RKO (cell line): ENCODE results near the gene RYR2.

Experiments used
- DNase-seq: peaks from one replicate; pipeline ENCODE4 v3.0.0-alpha.2; 2016; ENCODE audit warnings: low spot score

Gene RYR2

DNA sequence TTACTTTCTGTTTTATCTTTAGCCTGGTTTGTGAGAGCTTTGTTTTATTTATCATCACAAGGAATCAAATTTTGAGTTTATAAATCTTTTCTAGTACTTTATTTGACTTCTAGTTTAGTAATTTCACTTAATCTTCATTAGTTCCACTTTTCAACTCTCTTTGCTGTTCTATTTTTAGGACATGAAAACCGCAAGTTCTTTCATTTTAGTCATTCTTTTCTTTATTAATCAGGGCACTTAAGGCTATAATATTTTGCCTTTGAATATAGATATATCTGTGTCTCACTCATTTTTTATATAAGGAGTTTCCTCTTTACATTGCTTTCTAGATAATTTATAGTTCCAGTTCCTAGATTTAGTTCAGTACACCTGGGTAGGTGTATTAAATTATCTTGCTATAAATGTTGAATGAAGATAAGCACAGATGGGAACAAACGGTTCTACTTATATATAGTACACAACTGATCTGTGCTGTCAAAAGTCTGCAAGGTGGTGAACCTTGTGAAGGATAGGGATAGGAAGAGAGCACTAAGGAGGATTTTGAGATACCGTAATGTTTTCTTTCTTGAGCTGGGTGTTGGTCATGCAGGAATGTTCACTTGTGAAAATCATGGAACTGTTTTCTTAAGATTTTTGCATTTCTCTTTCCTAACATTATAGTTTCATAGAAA lies 402.3 kb downstream of the RYR2 start:
- DNase-seq = no peak

DNA sequence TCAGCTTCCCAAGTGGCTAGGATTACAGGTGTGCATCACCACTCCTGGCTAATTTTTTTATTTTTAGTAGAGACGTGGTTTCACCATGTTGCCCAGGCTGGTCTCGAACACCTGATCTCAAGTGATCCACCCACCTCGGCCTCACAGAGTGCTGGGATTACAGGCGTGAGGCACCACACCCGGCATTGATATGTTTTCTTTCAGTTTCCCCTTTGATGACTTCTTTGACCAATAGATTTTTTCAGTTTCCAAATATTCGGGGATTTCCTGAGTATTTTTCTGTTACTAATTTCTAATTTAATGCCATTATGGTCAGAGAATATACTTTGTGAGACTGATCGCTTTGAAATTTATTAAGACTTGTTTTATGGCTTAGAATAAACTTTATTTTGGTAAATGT lies 406.1 kb downstream of the RYR2 start:
- no peak for DNase-seq

GRCh38 chr1:237457573-237457972 lies 415.6 kb downstream of the RYR2 start:
- no peak for DNase-seq

DNA sequence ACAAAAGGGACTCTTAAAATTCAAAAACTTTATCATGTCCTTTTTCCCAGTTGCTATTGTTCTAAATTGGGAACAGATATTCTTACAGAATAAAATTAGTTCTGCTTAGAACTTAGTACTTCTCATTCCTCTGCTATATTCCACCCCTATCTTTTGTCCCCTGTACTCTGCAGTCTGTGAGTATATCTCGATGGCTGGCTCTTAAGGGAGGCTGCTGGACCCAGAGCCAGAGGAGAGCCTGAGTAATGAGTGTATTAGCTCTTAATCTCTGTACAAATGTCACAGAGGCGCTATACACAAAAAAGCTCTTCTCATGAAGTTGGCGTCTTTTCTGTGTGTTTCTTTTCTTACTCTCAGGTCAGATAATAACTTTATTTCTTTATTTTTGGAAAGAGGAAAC lies 425.3 kb downstream of the RYR2 start:
- no peak for DNase-seq

DNA sequence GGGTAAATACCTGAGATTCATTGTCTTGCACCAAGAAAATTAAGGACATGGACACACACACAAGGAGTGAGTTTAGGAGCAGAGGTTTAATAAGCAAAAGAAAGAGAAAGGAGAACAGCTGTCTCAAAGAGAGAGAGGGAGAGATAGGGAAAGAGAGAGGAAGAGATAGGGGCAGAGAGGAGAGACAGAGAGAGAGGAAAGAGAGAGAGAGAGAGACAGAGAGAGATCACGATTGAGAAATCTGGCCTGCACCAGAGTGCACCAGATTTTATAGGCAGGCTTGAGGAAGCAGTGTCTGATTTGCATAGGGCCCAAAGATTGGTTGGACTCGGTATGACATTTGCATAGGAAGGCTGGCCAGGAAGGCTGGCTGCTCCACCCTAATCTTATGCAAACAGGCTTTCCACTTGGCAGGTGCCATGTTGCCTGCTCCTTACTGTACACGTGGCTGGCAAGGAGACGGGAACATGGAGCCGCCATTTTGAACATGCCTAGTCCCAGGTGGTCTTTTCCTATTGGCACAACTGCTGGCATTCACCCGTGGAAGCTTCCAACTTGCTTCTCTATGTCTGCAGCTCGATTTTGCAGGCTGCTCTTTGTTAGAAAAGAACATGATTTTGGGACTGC lies 428.8 kb downstream of the RYR2 start:
- peak; percentile 62 for DNase-seq

GRCh38 chr1:237471377-237471776 lies 429.4 kb downstream of the RYR2 start:
- no peak for DNase-seq

- no peak for DNase-seq
Observed at GRCh38 chr1:237471956-237472355, 430.0 kb downstream of the RYR2 start.

GRCh38 chr1:237473854-237474253 lies 431.9 kb downstream of the RYR2 start:
- no peak for DNase-seq

GRCh38 chr1:237478082-237478481 lies 436.1 kb downstream of the RYR2 start:
- no peak for DNase-seq

- no peak for DNase-seq
Observed at GRCh38 chr1:237478842-237479241, 436.9 kb downstream of the RYR2 start.

DNA sequence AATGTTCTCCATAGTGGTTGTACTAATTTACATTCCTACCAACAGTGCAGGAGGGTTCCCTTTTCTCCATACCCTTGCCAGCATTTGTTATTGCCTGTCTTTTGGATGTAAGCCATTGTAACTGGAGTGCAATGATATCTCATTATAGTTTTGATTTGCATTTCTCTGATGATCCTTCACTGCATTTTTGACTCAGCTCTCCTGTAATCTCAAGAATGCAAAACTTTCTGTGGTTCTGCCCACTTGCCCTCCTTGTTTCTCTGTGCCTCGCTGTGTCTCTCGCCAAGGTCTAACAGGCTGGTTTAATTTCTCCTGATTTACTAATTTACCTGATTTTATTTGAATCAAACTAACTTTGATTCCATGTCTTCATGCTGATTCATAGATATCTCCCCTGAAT lies 440.8 kb downstream of the RYR2 start:
- DNase-seq = no peak

- peak; percentile 24 for DNase-seq
Observed at GRCh38 chr1:237492359-237492758, 450.4 kb downstream of the RYR2 start.

DNA sequence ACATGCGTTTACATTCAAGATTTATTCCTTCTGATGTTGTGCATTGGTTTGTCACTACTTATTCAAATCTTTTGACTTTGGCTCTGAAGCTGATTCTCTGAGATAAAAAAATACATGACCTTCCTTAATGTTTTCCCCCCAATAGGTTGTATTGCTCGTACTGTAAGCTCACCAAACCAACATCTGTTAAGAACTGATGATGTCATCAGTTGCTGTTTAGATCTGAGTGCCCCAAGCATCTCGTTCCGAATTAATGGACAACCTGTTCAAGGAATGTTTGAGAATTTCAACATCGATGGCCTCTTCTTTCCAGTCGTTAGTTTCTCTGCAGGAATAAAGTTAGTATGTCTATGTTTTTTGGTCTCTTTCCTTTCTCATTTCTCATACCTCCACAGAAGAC lies 458.6 kb downstream of the RYR2 start:
- DNase-seq = no peak

DNA sequence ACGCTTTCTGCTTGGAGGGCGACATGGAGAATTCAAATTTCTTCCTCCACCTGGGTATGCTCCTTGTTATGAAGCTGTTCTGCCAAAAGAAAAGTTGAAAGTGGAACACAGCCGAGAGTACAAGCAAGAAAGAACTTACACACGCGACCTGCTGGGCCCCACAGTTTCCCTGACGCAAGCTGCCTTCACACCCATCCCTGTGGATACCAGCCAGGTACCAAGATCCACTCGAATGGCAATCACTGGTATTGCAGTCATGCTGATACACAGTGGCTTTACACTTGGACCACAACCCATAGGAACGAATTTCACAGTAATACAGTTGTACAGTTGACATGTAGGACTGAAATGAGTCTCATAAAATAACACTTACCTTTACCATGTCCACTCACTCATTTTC lies 461.3 kb downstream of the RYR2 start:
- DNase-seq = no peak

- DNase-seq = no peak
Observed at GRCh38 chr1:237507005-237507404, 465.0 kb downstream of the RYR2 start.

DNA sequence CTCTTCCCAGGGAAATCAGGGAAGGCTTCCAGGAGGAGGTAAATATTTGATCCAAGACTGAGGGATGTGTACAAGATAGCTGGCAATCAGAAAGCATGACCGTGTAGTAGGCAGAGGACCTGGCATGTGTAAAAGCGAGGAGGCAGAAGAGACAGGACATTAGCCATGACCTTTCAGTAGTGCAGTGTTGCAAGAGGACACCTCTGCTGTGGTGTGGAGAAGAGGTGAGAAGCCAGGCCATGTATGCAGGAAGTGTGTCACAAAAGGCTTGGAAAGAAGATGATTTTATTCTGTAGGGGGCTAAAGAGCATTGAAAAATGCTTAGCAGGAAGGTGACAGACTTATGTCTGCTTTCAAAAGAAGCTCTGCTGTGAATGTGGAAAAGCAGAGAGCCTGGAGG lies 467.8 kb downstream of the RYR2 start:
- no peak for DNase-seq

- DNase-seq = no peak
Observed at GRCh38 chr1:237525102-237525501, 483.1 kb downstream of the RYR2 start.

DNA sequence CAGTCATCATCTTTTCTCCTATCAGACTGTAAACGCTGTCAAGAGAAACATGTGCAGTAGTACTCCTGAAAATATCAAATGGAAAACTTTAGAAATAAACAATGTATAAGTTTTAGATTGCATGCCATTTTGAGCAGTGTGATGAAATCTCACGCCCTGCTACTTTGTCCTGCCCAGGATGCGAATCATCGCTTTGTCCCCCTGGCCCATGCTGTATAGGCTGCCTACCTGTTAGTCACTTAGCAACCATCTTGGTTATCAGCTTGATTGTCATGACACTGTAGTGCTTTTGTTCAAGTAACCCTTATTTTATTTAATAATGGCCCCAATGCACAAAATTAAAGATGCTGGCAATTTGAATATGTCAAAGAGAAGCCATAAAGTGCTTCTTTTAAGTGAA lies 485.8 kb downstream of the RYR2 start:
- DNase-seq = peak; percentile 23

- DNase-seq = no peak
Observed at GRCh38 chr1:237528545-237528944, 486.6 kb downstream of the RYR2 start.

- DNase-seq = no peak
Observed at GRCh38 chr1:237539055-237539454, 497.1 kb downstream of the RYR2 start.

GRCh38 chr1:237542525-237543418 lies 500.8 kb downstream of the RYR2 start:
- DNase-seq = peak; percentile 4

DNA sequence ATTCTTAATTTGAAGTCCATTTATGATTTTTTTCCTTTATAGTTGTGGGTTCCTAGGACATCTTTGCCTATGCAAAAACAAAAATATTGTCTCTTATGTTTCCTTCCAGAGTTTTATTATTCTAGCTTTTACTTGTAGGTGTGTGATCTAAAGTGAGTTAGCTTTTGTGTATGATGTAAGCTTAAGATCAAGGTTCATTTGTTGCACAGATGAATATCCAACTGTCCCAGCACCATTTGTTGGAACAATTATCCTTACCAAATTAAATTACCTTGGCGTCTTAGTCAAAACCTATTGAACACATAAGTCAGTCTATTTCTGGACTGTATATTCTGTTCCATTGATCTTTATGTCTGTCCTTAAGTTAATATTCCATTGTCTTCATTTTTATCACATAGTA lies 511.1 kb downstream of the RYR2 start:
- no peak for DNase-seq

DNA sequence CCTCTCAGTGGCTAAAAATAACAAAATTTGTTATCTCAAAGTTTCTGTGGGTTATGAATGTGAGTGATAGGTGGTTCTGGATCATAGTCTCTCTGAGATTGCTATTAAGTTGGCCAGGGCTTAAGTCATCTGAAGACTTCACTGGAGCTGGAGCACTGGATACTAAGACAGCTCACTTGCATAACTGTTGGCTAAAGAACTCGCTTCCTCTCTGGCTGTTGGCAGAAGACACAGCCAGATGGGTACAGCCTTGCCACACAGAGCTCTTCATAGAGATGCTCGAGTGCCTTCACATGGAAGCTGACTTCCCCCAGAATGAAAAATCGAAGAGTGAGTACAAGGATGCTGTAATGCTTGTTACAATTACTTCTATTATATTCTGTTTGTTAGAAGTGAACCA lies 514.9 kb downstream of the RYR2 start:
- no peak for DNase-seq
